K562 (cell line): Measurements from ENCODE around the gene COL4A2. TPM values are rescaled to one million over a fixed set of nuclear protein-coding genes. Genes with fewer than 3 reads are reported as not detected.

Experiments used
- ATAC-seq: fragments of 200-7000 bp; cut with Tn5 transposase; 3 replicates; pipeline ENCODE4 v1.9.1; 2020; ENCODE audit warnings: moderate library complexity
- BruUV-seq: library from RNA; stranded (reverse); fragments of 400-500 nt; replicated peaks from 2 replicates; lab custom pipeline; 2021; lab: Mats Ljungman, UMichigan
- CTCF ChIA-PET: fragments of 300-600 bp; formaldehyde crosslinking; extraction: SDS; loops from one replicate; lab custom pipeline; 2021; ENCODE audit warnings: low intra/inter-chr PET ratio; lab: Yijun Ruan, JAX
- POLR2A ChIA-PET: fragments of 300-600, 350-650 bp; sonication (Branson Sonifier 250); formaldehyde crosslinking; extraction: SDS; loops from one replicate; lab custom pipeline; 2021; ENCODE audit warnings: antibody characterized with exemption, inconsistent platforms; lab: Yijun Ruan, JAX
- DNase-seq, 4 experiments: peaks; one replicate each; pipeline versions ENCODE4 v3.0.0 to v3.0.0-alpha.2; 2011 to 2018; ENCODE audit warnings: low spot score in 3 of 4, mixed read lengths in 3 of 4; ENCODE audit errors: extremely low read depth in 1 of 4
- FAIRE-seq: peaks from 2 replicates; lab custom pipeline; 2011; peaks lifted over from hg19 to GRCh38; lab: Jason Lieb, UNC
- H2AFZ ChIP-seq: 2 replicates; pipeline ENCODE4 v1.6.0; 2011; ENCODE audit warnings: low read depth, low read length, control low read depth, inconsistent platforms
- H3K27ac ChIP-seq: fragments of 200-600 bp; 3 replicates; pipeline ENCODE4 v1.8.0; 2011; ENCODE audit warnings: low read depth, mild to moderate bottlenecking, control low read depth, inconsistent platforms, low read length, moderate library complexity, mixed read lengths; ENCODE audit errors: extremely low read depth
- H3K27me3 ChIP-seq, 2 experiments: fragments of 300-600 bp in 1 of 2; 2 replicates in 1 of 2; 3 replicates in 1 of 2; pipeline versions ENCODE4 v1.6.0 to v1.8.0; 2011; ENCODE audit warnings: inconsistent platforms in 2 of 2, low read length in 2 of 2, mild to moderate bottlenecking in 1 of 2, mixed read lengths in 1 of 2, moderate library complexity in 1 of 2; ENCODE audit not compliant: control insufficient read depth in 2 of 2, insufficient read depth in 2 of 2
- H3K36me3 ChIP-seq: fragments of 300-600 bp; 3 replicates; pipeline ENCODE4 v1.8.0; 2011; ENCODE audit warnings: mild to moderate bottlenecking, low read length, inconsistent platforms; ENCODE audit not compliant: control insufficient read depth, insufficient read depth
- H3K4me1 ChIP-seq, 2 experiments: fragments of 200-600 bp in 1 of 2; replicated peaks in 1 of 2; 2 replicates in 1 of 2; 3 replicates in 1 of 2; pipeline versions ENCODE4 v1.5.1 to v1.8.0; 2011; ENCODE audit warnings: inconsistent platforms in 2 of 2, low read length in 2 of 2, mild to moderate bottlenecking in 1 of 2, mixed read lengths in 1 of 2, moderate library complexity in 1 of 2; ENCODE audit not compliant: control insufficient read depth in 2 of 2, insufficient read depth in 2 of 2
- H3K4me2 ChIP-seq: 2 replicates; pipeline ENCODE4 v1.6.1; 2011; ENCODE audit warnings: low read length, control low read depth, inconsistent platforms, mixed read lengths; ENCODE audit not compliant: insufficient read depth
- H3K4me3 ChIP-seq: fragments of 200-600 bp; sonication (generic), shearing (Covaris generic); 2 replicates; pipeline ENCODE4 v1.5.1; 2016; ENCODE audit warnings: control low read depth, inconsistent platforms
- H3K79me2 ChIP-seq: fragments of 200-600 bp; 3 replicates; pipeline ENCODE4 v1.8.0; 2011; ENCODE audit warnings: low read length, inconsistent platforms; ENCODE audit not compliant: control insufficient read depth, insufficient read depth
- H3K9ac ChIP-seq, 2 experiments: 2 replicates each; pipeline versions ENCODE4 v1.6.0 to v1.6.1; 2011; ENCODE audit warnings: low read depth in 2 of 2, low read length in 2 of 2, control low read depth in 1 of 2, inconsistent platforms in 1 of 2, mild to moderate bottlenecking in 1 of 2, mixed read lengths in 1 of 2; ENCODE audit not compliant: insufficient read depth in 1 of 2
- H3K9me1 ChIP-seq: one replicate; pipeline ENCODE4 v1.6.0; 2011; ENCODE audit warnings: inconsistent platforms, mild to moderate bottlenecking, low read length, moderate library complexity; ENCODE audit not compliant: control insufficient read depth, insufficient read depth
- H3K9me3 ChIP-seq: replicated peaks from 2 replicates; pipeline ENCODE4 v1.5.1; 2011; ENCODE audit warnings: low read depth, low read length, inconsistent platforms; ENCODE audit not compliant: control insufficient read depth, insufficient read depth
- H4K20me1 ChIP-seq: replicated peaks from 2 replicates; pipeline ENCODE4 v1.6.1; 2011; ENCODE audit warnings: low read length, inconsistent platforms, mixed read lengths; ENCODE audit not compliant: control insufficient read depth, insufficient read depth
- ARID3B ChIP-seq: fragments of 250-450 bp; sonication (Bioruptor Pico); IDR thresholded peaks from 2 replicates; pipeline ENCODE4 v1.4.0; 2020; ENCODE audit warnings: borderline replicate concordance
- CBFA2T3 ChIP-seq: fragments of 450-650 bp; IDR thresholded peaks from 2 replicates; pipeline ENCODE4 v1.6.1; 2017
- CEBPB ChIP-seq: fragments of 450-650 bp; IDR thresholded peaks from 2 replicates; pipeline ENCODE4 v1.6.1; 2016; ENCODE audit warnings: missing genetic modification characterization, missing compliant biosample characterization
- CREBBP ChIP-seq: IDR thresholded peaks from one replicate; pipeline ENCODE4 v1.6.1; 2012; ENCODE audit warnings: low read depth, mild to moderate bottlenecking, control low read depth, inconsistent platforms, low read length
- HIVEP1 ChIP-seq: fragments of 250-450 bp; sonication (Bioruptor Pico); IDR thresholded peaks from 2 replicates; pipeline ENCODE4 v1.4.0; 2020; ENCODE audit warnings: mild to moderate bottlenecking
- LEF1 ChIP-seq: fragments of 450-650 bp; IDR thresholded peaks from 2 replicates; pipeline ENCODE4 v1.6.1; 2016; ENCODE audit warnings: mild to moderate bottlenecking
- MCM2 ChIP-seq: fragments of 450-650 bp; IDR thresholded peaks from 2 replicates; pipeline ENCODE4 v1.6.1; 2017; ENCODE audit warnings: low read depth, mild to moderate bottlenecking
- MTA3 ChIP-seq: fragments of 450-650 bp; formaldehyde crosslinking; IDR thresholded peaks from 2 replicates; pipeline ENCODE4 v1.6.1; 2017; ENCODE audit warnings: mild to moderate bottlenecking, borderline replicate concordance
- NFATC3 ChIP-seq: fragments of 450-650 bp; IDR thresholded peaks from 2 replicates; pipeline ENCODE4 v1.6.1; 2017; ENCODE audit warnings: mild to moderate bottlenecking
- PHF8 ChIP-seq: fragments of 200-600 bp; sonication (generic); IDR thresholded peaks from 2 replicates; pipeline ENCODE4 v1.6.1; 2012; ENCODE audit warnings: mixed run types, mild to moderate bottlenecking, inconsistent platforms, low read length, moderate library complexity, borderline replicate concordance
- TEAD2 ChIP-seq: fragments of 450-650 bp; IDR thresholded peaks from 2 replicates; pipeline ENCODE4 v1.6.1; 2016; ENCODE audit warnings: missing genetic modification characterization, control low read depth, missing compliant biosample characterization
- TRIM24 ChIP-seq, 2 experiments: fragments of 450-650 bp; IDR thresholded peaks; 2 replicates each; pipeline ENCODE4 v1.6.1; 2016
- ZBTB43 ChIP-seq: sonication (generic); formaldehyde crosslinking; IDR thresholded peaks from 2 replicates; pipeline ENCODE4 v1.8.0; 2023; ENCODE audit warnings: mild to moderate bottlenecking, missing genetic modification reagents
- ZNF780A ChIP-seq: fragments of 250-450 bp; sonication (Bioruptor Pico); IDR thresholded peaks from 2 replicates; pipeline ENCODE4 v1.5.0; 2021; ENCODE audit warnings: mild to moderate bottlenecking
- ZSCAN32 ChIP-seq: fragments of 450-650 bp; formaldehyde crosslinking; IDR thresholded peaks from 2 replicates; pipeline ENCODE4 v1.4.0; 2020; ENCODE audit warnings: mild to moderate bottlenecking, moderate library complexity
- WGBS: fragments of 100-300 bp; shearing (Covaris generic); methylation state at CpG from one replicate; pipeline ENCODE4 v1.1.6; 2016; ENCODE audit warnings: low coverage, mixed read lengths; ENCODE audit not compliant: insufficient coverage; ENCODE audit errors: missing lambda C conversion rate; 5-methylcytosine and 5-hydroxymethylcytosine counted together
- in situ Hi-C: fragments of 300-500 bp; cut with MboI; formaldehyde crosslinking; loops from 4 replicates; pipeline ENCODE4 v1.15.0; 2018; ENCODE audit warnings: inconsistent platforms, mixed read lengths
- intact Hi-C: fragments of 100-400 bp; cut with micrococcal nuclease; formaldehyde crosslinking; loops from 2 replicates; pipeline ENCODE4 v1.14.2; 2022
- polyA plus RNA-seq, 8 experiments: library from polyadenylated mRNA; depleted of rRNA in 4 of 8; stranded (reverse) in 5 of 8; unstranded in 3 of 8; fragments of >200 nt; fragmentation: Nextera tagmentation in 2 of 8; fragmentation: Illumina TruSeq in 1 of 8; extraction: Ambion mirVana in 2 of 8; extraction: Trizol in 1 of 8; gene quantifications; 2 replicates each; pipeline versions ENCODE4 v1.2.1 to v1.2.3, GENCODE V29; 2011 to 2014; ENCODE audit warnings: inconsistent platforms in 1 of 8, missing spikeins in 1 of 8
- total RNA-seq, 7 experiments: library from RNA; depleted of rRNA in 6 of 7; stranded (reverse); fragments of >200 nt in 6 of 7; fragmentation: Illumina TruSeq in 2 of 7; extraction: Trizol in 2 of 7; gene quantifications; 2 replicates each; pipeline versions ENCODE4 v1.2.1 to v1.2.3, GENCODE V29; 2011 to 2021; ENCODE audit warnings: low replicate concordance in 1 of 7

Gene COL4A2
- total and polyA plus RNA-seq, 9 of the 15 experiments (the other 6 are each of a cell fraction or from before 2014, with no cell fraction given): 0.13 to 15.2 (median 8.1) TPM

DNA sequence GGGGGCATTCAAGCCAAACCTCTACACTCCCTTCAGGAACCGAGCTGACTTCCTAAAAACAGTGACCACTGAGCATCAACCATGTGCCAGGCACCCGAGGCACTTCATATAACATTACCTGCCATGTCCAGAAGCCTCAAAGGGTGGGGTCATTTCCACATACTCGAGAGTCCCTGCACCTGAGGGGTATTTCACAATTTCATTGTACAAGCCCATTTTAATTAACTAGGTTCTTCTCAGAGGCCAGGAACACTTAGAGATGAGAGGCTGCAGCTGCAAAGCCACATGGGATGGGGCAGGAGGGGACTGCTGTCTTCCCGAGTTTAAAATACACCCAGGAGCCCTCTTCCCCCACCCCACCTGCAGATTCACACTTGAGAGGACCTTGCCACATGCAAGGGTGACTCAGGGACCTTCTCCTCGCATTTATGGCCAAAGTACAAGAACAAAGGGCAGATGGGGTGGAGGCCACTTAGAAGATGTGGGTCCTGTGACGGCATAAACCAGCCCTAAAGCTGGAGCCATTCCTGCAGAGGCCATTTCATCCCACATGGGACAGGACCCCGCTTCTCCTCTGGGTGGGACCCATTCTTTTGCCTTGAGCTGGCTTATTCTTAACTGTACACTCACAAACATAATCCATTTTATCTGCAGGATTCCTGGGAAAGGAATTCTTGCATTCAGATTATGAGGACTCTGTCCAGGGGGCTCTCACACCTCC is 210.6 kb downstream of the COL4A2 start:
- Histone ChIP-seq H3K9ac (no peak overlapping the region), H3K27me3 (no peaks in the 10 kb centered on the region), H3K4me2 (no peak overlapping the region), H3K36me3 (no peaks in the 10 kb centered on the region), H3K9me1 (no peaks in the 10 kb centered on the region), H2AFZ (no peak overlapping the region), H3K4me3 (no peak overlapping the region), H3K27ac (no peak overlapping the region), H4K20me1 (no peaks in the 10 kb centered on the region), H3K4me1 (peaks cover 0 to 21% of the 10 kb centered on the region in 2 experiments; a peak in 4 of 5 replicates), H3K9me3 (no peaks in the 10 kb centered on the region), H3K79me2 (no peaks in the 10 kb centered on the region)
- intact Hi-C loops (no loop called here), in situ Hi-C loops (no loop called here)
- TF ChIP-seq CEBPB (tag): 0 out of 2 replicates have a peak, but pooled peaks have one; percentile 10
- TF ChIP-seq LEF1: no peak
- BruUV-seq: no TSS peak
- WGBS: 22% methylated on average over 4 of the region's 7 CpGs
- ChIA-PET POLR2A (no interaction called here), CTCF (no interaction called here)
- no peak for ATAC-seq
- no peak for DNase-seq
- no peak for FAIRE-seq

GRCh38 chr13:110518226-110518525 is 211.1 kb downstream of the COL4A2 start:
- H3K9me1 ChIP-seq: no peaks in the 10 kb centered on the region
- in situ Hi-C loops: no loop called here
- H3K27ac ChIP-seq: no peak overlapping the region
- FAIRE-seq (no peak), DNase-seq (no peak), ATAC-seq (no peak)
- H4K20me1 ChIP-seq: no peaks in the 10 kb centered on the region
- peaks cover 0 to 24% of the 10 kb centered on the region in 2 experiments; a peak in 4 of 5 replicates for H3K4me1 ChIP-seq
- H3K4me2 ChIP-seq: no peak overlapping the region
- no peaks in the 10 kb centered on the region for H3K36me3 ChIP-seq
- ChIA-PET CTCF (no interaction called here), POLR2A (interaction anchor here (0.7 kb wide), 1 partner anchor 11 kb away, joined by 4 read pairs; no protein-coding TSS in a partner anchor)
- no peak overlapping the region for H3K4me3 ChIP-seq
- no peak overlapping the region for H2AFZ ChIP-seq
- no peaks in the 10 kb centered on the region for H3K27me3 ChIP-seq
- H3K79me2 ChIP-seq: no peaks in the 10 kb centered on the region
- 53% methylated on average over 6 of the region's 8 CpGs for WGBS
- no peak overlapping the region for H3K9ac ChIP-seq
- H3K9me3 ChIP-seq: no peaks in the 10 kb centered on the region
- no TSS peak for BruUV-seq
- intact Hi-C loops: no loop called here
- no peak for TF ChIP-seq PHF8
- no peak for TF ChIP-seq ZBTB43
- no peak for TF ChIP-seq MCM2
- no peak for TF ChIP-seq TEAD2 (tag)
- no peak for TF ChIP-seq MTA3
- no peak for TF ChIP-seq ZNF780A (CRISPR knock-in tag)
- TF ChIP-seq CREBBP: no peak
- no peak for TF ChIP-seq NFATC3
- no peak for TF ChIP-seq ARID3B
- TF ChIP-seq HIVEP1 (CRISPR knock-in tag): no peak
- no peak for TF ChIP-seq CBFA2T3
- no peak for TF ChIP-seq ZSCAN32 (CRISPR knock-in tag)
- TF ChIP-seq TRIM24 (IDR thresholded peaks at IDR 0.05): no peak
